HG03039 (cell line): Measurements from ENCODE around the gene TGFBR2.

Experiments used
- ATAC-seq: cut with Tn5 transposase; IDR thresholded peaks from one replicate; pipeline ENCODE4 v1.9.1; 2021; ENCODE audit warnings: mild to moderate bottlenecking, moderate library complexity; ENCODE audit not compliant: unreplicated experiment

Gene TGFBR2

GRCh38 chr3:30600572-30600971 is 5.8 kb upstream of the TGFBR2 start:
- no peak for ATAC-seq

GRCh38 chr3:30602946-30603345 is 3.5 kb upstream of the TGFBR2 start:
- ATAC-seq, result no peak

DNA sequence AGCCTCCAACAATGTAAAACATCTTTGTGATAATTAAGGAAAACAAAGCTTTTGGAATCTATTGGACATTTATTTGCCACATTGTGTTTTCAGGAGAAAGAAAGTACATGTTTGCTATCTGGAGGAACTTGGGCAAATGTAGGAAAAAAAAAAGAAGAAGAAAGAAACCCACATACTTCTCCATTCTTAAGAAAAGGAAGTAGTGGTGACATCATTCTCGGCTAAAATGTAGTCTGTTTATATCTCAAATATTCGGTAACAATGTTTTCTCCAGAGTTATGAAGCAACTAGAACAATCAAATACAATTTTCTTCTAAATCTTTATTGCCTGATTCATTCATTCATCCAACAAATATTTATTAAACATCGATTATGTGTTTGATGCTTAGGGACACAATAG is 2.3 kb upstream of the TGFBR2 start:
- ATAC-seq, result no peak

- ATAC-seq, result no peak
Measured at GRCh38 chr3:30604558-30604957, 1.8 kb upstream of the TGFBR2 start.

DNA sequence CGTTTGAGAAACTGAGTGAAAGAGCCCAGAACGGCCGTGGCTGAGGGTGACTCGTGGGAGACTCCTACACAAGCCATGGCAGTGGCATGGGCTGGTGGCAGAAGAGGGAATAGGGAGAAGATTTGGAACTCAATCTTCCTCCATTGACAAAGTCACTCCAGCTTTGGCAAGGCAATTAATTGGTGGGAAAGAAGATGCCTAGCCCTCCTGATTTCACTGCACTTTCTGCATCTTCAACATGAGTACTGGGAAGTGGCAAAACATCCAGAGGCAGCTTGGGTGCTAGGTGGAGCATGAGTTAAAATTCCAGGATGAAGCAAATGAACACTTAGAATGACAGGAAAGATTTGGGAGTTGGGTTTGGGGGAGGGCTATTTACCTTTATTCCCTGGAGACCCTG is 1.4 kb upstream of the TGFBR2 start:
- ATAC-seq, result no peak

DNA sequence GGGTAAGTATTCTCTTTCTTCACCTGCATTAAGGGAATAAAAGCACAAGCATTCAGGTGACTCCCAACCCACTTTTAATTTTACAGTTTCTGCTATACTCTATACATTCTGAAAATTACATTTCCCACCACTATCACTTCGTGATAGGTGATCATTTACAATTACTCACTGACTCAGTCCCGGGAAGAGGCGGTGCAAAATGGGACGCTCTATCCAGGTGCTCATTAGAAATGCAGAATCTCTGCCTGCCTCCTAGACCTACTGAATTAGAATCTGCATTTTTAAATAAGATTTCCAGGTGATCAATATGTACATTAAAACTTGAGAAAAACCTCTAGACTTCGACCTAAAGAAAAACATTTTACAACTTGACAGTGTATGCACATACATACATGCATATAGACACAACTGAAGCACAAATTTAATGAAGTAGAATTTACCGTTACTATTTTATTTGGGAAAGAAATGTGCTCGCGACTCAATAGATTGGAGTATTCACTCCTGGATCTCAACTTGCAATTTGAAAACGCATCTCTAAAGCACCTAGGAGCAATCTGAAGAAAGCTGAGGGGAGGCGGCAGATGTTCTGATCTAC is 598 bp upstream of the TGFBR2 start:
- ATAC-seq, result no peak

- ATAC-seq, result peak; percentile 25
Measured at GRCh38 chr3:30607032-30607833, 832 bp downstream of the TGFBR2 start.

DNA sequence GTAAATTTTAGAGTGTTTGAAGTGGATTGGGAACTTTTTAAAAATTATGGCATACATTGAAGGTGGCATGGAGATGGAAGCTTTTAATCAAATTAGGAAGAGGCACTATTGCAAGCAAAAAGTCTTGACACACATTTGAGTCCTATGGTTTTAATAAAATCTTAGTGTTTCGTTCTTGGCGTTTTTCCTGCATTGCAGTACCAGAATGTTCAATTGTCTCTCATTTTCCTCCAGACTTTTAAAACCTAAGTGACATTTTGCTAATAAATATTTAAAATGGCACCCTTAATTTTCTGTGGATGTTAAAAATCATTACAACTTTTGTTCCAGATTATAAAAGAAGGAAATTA is 2.2 kb downstream of the TGFBR2 start:
- ATAC-seq, result no peak

DNA sequence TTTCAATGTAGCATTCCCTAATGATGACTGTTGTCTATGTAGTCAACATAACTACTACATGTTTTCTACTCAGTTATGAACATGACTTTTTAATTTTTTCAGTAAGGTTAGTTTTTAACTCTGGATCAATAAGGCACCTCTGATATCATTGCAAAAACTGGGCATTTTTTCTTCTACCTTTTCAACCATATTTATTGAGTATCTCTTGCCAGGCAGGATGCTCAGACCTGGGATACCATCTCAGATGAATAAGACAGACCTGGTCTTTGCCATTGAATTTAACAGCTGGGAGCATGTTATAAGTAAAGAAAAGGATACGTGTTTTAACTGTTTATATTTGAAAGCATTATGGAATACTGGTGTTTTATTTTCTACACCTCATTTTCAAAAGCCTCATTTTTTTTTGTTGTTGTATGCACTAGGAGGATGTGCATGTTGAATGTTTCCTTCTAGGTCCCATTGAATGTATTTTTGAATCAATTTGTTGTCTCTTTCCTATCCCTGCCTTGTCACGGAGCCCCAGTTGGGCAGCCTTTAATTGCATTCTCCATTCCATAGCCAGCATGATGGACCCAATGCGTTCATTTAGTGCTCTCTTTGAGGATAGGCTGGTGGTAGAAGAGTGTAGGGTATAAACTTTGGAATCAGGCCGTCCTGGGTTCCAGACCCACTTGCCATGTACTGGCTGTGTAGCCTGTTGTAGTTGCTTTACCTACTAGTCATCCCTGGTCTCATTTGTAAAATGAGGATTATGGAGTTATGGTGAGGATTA is 3.7 kb downstream of the TGFBR2 start:
- no peak for ATAC-seq

GRCh38 chr3:30610702-30611368 is 4.4 kb downstream of the TGFBR2 start:
- no peak for ATAC-seq

- ATAC-seq, result no peak
Measured at GRCh38 chr3:30611613-30612436, 5.4 kb downstream of the TGFBR2 start.

DNA sequence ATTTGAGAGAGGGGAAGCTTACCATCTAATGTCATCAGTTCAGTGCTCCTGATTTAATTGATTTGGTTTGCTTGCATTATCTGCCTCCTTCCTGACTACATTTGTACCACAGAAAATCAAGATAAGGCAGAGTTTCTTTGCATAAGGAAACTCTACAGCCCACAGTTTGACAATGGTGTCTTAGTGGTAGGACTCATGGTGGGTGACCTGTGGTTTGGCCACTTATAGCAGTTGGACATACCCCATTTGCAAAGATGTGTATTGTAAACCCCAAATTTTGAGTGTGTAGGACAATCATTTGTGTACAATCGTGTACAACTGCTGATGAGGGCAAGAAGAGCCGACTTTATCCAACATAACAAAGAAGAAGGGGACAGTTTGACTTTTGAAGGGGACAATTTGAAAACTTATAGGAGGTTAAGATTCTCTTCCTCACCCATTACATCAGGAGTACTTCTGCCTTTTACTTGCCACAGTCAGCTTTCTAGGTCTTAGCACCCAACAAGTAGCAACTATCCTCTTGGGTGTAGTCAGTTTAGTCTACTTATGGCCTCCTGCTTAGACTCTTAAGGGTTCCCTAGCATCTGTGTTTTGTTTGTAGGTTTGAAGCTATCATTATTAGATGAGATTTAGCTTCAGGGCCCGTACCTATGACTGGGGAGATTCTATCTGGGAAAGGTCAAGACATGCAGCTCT is 6.2 kb downstream of the TGFBR2 start:
- no peak for ATAC-seq

- ATAC-seq, result no peak
Measured at GRCh38 chr3:30613133-30613825, 6.9 kb downstream of the TGFBR2 start.

- ATAC-seq, result no peak
Measured at GRCh38 chr3:30614373-30614772, 8.0 kb downstream of the TGFBR2 start.

GRCh38 chr3:30614943-30615342 is 8.5 kb downstream of the TGFBR2 start:
- ATAC-seq, result no peak

GRCh38 chr3:30615615-30616346 is 9.4 kb downstream of the TGFBR2 start:
- no peak for ATAC-seq

- no peak for ATAC-seq
Measured at GRCh38 chr3:30616347-30617027, 10.1 kb downstream of the TGFBR2 start.

- no peak for ATAC-seq
Measured at GRCh38 chr3:30617069-30617468, 10.7 kb downstream of the TGFBR2 start.
